Left renal pelvis (tissue), 4 donors: Measurements from ENCODE around the gene CCDC24. TPM values are rescaled to one million over a fixed set of nuclear protein-coding genes. Genes with fewer than 3 reads are reported as not detected.

Source experiments
- DNase-seq, 4 donors: peaks; one replicate each; pipeline ENCODE4 v3.0.0-alpha.2; 2013; ENCODE audit warnings: low read depth in 4 of 4, low spot score in 3 of 4
- polyA plus RNA-seq, 4 donors: library from polyadenylated mRNA; unstranded; fragments of 120-200 nt; gene quantifications; one replicate each; pipeline ENCODE4 v1.2.1, GENCODE V29; 2013; ENCODE audit not compliant: insufficient read length in 4 of 4

Gene CCDC24
- polyA plus RNA-seq, 4 donors: 3.2 to 29.8 (median 16.4) TPM

GRCh38 chr1:43979528-43980254 lies 11.7 kb upstream of the CCDC24 start:
- DNase-seq: no peak

GRCh38 chr1:43980255-43981134 lies 10.9 kb upstream of the CCDC24 start:
- no peak for DNase-seq

GRCh38 chr1:43981135-43981491 lies 10.3 kb upstream of the CCDC24 start:
- DNase-seq: no peak

- no peak for DNase-seq
These were observed 9.8 kb upstream of the CCDC24 start for GRCh38 chr1:43981636-43982035.

- no peak for DNase-seq
These were observed 9.2 kb upstream of the CCDC24 start for GRCh38 chr1:43982241-43982640.

- no peak for DNase-seq
These were observed 8.6 kb upstream of the CCDC24 start for GRCh38 chr1:43982808-43983207.

GRCh38 chr1:43983253-43983899 lies 8.0 kb upstream of the CCDC24 start:
- DNase-seq: no peak

GRCh38 chr1:43984855-43985254 lies 6.5 kb upstream of the CCDC24 start:
- DNase-seq: no peak

GRCh38 chr1:43985984-43986595 lies 5.3 kb upstream of the CCDC24 start:
- DNase-seq: no peak

GRCh38 chr1:43986712-43987111 lies 4.7 kb upstream of the CCDC24 start:
- DNase-seq: no peak

GRCh38 chr1:43987159-43987902 lies 4.1 kb upstream of the CCDC24 start:
- DNase-seq: no peak

GRCh38 chr1:43990271-43991199 lies 864 bp upstream of the CCDC24 start:
- DNase-seq: no peak

- DNase-seq: no peak
These were observed 261 bp upstream of the CCDC24 start for GRCh38 chr1:43991200-43991475.

- no peak for DNase-seq
These were observed 1.0 kb downstream of the CCDC24 start for GRCh38 chr1:43992232-43992995.

GRCh38 chr1:43993206-43993914 lies 2.0 kb downstream of the CCDC24 start:
- DNase-seq: no peak

GRCh38 chr1:43994071-43994470 lies 2.7 kb downstream of the CCDC24 start:
- no peak for DNase-seq

- DNase-seq: no peak
These were observed 3.7 kb downstream of the CCDC24 start for GRCh38 chr1:43994794-43995790.
